ENCODE measurements around the gene CEP164. TPM values are rescaled to one million over a fixed set of nuclear protein-coding genes. Genes with fewer than 3 reads are reported as not detected.

Gene CEP164
- total RNA-seq, 1 donor from 2014 or later: 28.8 TPM

DNA sequence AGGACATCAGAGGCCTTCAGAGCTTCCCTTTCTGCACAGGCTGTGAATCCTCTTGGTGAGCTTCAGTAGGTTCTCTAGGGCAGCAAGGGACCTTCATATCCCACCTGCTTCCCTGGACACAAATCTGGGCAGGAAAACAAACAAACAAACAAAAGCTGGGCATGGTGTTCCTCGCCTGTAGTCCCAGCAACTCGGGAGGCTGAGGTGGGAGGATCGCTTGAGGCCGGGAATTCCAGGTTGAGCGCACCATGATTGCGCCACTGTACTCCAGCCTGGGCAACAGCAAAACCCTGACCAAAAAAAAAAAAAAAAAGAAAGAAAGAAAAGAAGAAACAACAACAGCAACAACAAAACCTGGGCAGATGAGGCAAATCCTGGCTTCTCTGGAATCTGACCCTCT is 92.9 kb downstream of the CEP164 start:
- TF ChIP-seq, protein P1, sequence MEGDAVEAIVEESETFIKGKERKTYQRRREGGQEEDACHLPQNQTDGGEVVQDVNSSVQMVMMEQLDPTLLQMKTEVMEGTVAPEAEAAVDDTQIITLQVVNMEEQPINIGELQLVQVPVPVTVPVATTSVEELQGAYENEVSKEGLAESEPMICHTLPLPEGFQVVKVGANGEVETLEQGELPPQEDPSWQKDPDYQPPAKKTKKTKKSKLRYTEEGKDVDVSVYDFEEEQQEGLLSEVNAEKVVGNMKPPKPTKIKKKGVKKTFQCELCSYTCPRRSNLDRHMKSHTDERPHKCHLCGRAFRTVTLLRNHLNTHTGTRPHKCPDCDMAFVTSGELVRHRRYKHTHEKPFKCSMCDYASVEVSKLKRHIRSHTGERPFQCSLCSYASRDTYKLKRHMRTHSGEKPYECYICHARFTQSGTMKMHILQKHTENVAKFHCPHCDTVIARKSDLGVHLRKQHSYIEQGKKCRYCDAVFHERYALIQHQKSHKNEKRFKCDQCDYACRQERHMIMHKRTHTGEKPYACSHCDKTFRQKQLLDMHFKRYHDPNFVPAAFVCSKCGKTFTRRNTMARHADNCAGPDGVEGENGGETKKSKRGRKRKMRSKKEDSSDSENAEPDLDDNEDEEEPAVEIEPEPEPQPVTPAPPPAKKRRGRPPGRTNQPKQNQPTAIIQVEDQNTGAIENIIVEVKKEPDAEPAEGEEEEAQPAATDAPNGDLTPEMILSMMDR (IDR thresholded peaks at IDR 0.05; ENCODE audit: insufficient read depth, low read length, poor library complexity, severe bottlenecking): no peak
- no peaks in the 10 kb centered on the region for H3K36me3 ChIP-seq (ENCODE audit: control insufficient read depth, insufficient read depth, low read length)
- no peak for DNase-seq (ENCODE audit: low read depth)
- no peak overlapping the region for H3K4me3 ChIP-seq (ENCODE audit: low read depth, low read length)
- no peaks in the 10 kb centered on the region for H3K27me3 ChIP-seq (ENCODE audit: control insufficient read depth, insufficient read depth, low read length)

- Histone ChIP-seq H3K27me3 (ENCODE audit: control insufficient read depth, insufficient read depth, low read length) (no peaks in the 10 kb centered on the region), H3K4me3 (ENCODE audit: low read depth, low read length) (no peak overlapping the region), H3K36me3 (ENCODE audit: control insufficient read depth, insufficient read depth, low read length) (no peaks in the 10 kb centered on the region)
- TF ChIP-seq, protein P1 (IDR thresholded peaks at IDR 0.05; ENCODE audit: insufficient read depth, low read length, poor library complexity, severe bottlenecking): no peak
- DNase-seq (ENCODE audit: low read depth): no peak
Measured at GRCh38 chr11:117421041-117421440, 93.4 kb downstream of the CEP164 start.

GRCh38 chr11:117421476-117421875 is 93.8 kb downstream of the CEP164 start:
- peaks cover 2% of the 10 kb centered on the region for H3K27me3 ChIP-seq (ENCODE audit: control insufficient read depth, insufficient read depth, low read length)
- H3K4me3 ChIP-seq (ENCODE audit: low read depth, low read length): no peak overlapping the region
- DNase-seq (ENCODE audit: low read depth): no peak
- TF ChIP-seq, protein P1 (IDR thresholded peaks at IDR 0.05; ENCODE audit: insufficient read depth, low read length, poor library complexity, severe bottlenecking): no peak
- H3K36me3 ChIP-seq (ENCODE audit: control insufficient read depth, insufficient read depth, low read length): no peaks in the 10 kb centered on the region

GRCh38 chr11:117423046-117423575 is 95.5 kb downstream of the CEP164 start:
- TF ChIP-seq, protein P1 (IDR thresholded peaks at IDR 0.05; ENCODE audit: insufficient read depth, low read length, poor library complexity, severe bottlenecking): no peak
- DNase-seq (ENCODE audit: low read depth): no peak
- Histone ChIP-seq H3K36me3 (ENCODE audit: control insufficient read depth, insufficient read depth, low read length) (no peaks in the 10 kb centered on the region), H3K27me3 (ENCODE audit: control insufficient read depth, insufficient read depth, low read length) (peaks cover 8% of the 10 kb centered on the region), H3K4me3 (ENCODE audit: low read depth, low read length) (no peak overlapping the region)

DNA sequence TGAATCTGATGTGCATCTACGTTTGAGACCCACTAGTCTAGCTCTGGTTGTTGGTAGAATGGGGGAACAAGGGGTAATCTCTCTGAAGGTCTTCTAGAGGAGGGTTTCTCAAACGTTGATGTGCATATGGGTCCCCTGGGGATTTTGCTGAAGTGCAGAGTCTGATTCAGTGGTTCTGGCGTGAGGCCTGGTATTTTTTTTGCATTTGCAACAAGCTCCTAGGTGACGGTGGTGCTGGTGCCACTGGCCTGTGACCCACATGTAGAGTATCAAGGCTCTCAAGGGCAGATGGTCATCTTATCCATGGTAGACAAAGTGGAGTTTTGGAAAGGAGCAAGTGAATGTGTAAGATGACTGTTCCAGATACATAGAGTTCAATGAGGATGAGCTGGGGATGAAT is 97.1 kb downstream of the CEP164 start:
- no peak overlapping the region for H3K4me3 ChIP-seq (ENCODE audit: low read depth, low read length)
- peaks cover 8% of the 10 kb centered on the region for H3K27me3 ChIP-seq (ENCODE audit: control insufficient read depth, insufficient read depth, low read length)
- no peaks in the 10 kb centered on the region for H3K36me3 ChIP-seq (ENCODE audit: control insufficient read depth, insufficient read depth, low read length)
- TF ChIP-seq, protein P1 (IDR thresholded peaks at IDR 0.05; ENCODE audit: insufficient read depth, low read length, poor library complexity, severe bottlenecking): no peak
- no peak for DNase-seq (ENCODE audit: low read depth)

DNA sequence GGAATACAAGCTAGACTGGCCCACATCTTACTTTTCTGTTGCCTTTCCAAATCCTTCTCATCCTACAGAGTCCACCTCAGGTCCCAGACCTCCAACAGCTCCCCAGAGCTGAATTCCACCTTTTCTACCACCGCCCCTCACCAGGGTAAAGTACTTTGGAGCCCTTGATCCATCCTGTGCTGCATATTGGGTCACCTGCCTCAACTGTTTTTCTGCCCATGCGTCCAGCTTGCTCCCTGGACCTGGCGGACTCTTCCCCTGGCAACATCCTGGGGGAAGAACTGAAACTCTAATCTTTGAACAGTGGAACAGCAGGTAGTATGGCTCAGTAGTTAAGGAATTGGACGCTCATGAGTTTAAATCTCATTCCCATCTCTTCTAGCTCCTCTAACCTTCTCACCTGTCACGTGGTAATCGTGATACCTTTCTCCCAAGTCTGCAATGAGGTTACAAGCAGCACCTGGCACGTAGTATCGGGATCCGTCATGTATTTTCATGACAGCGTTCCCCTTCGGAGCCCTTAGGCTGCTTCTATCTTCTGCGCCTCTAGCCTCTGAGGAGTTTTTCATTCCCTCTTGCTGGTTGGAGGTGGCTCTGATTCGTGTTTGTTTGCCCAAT is 98.1 kb downstream of the CEP164 start:
- H3K36me3 ChIP-seq (ENCODE audit: control insufficient read depth, insufficient read depth, low read length): no peaks in the 10 kb centered on the region
- no peak for DNase-seq (ENCODE audit: low read depth)
- no peak overlapping the region for H3K4me3 ChIP-seq (ENCODE audit: low read depth, low read length)
- peaks cover 10% of the 10 kb centered on the region for H3K27me3 ChIP-seq (ENCODE audit: control insufficient read depth, insufficient read depth, low read length)
- TF ChIP-seq, protein P1 (IDR thresholded peaks at IDR 0.05; ENCODE audit: insufficient read depth, low read length, poor library complexity, severe bottlenecking): no peak

Measured in kidney epithelial cell (primary cell).